ENCODE data around the gene RPLP2. TPM values are rescaled to one million over a fixed set of nuclear protein-coding genes. Genes with fewer than 3 reads are reported as not detected.

The RPLP2 gene
- polyA plus RNA-seq, 1 donor = 855 TPM

DNA sequence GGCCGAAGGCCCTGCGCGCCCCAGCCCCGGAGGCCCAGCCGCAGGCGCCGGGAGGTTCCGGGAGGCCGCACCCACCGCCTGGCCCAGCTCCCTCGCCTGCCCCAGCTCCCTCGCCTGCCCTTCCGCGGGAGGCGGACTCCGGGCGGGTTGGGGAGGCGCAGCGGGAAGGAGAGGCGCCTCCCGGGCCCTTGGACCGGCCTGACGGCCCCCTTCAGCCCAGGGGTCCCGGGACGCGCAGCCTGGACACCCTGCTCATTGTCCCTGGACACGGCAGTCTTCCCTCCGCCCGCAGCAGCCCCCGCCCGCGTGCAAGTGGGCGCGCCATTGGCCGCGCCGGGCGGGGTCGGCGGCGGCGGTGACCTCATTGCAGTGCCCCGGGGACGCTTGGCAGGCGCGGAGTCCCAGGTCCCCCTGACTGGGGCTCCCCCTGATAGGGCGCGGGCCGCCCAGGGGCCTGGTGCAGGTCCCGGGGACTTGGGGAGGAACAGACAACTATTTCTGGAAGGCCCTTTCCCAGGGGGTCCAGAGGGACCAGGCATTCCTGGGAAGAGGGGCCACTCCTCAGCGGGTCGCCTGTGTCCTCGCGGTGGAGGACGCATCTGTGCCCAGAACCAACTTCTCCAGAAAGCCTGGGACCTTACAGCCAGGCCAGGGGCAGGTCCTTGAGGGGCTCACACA lies 23.5 kb downstream of the RPLP2 start:
- DNase-seq = no peak

DNA sequence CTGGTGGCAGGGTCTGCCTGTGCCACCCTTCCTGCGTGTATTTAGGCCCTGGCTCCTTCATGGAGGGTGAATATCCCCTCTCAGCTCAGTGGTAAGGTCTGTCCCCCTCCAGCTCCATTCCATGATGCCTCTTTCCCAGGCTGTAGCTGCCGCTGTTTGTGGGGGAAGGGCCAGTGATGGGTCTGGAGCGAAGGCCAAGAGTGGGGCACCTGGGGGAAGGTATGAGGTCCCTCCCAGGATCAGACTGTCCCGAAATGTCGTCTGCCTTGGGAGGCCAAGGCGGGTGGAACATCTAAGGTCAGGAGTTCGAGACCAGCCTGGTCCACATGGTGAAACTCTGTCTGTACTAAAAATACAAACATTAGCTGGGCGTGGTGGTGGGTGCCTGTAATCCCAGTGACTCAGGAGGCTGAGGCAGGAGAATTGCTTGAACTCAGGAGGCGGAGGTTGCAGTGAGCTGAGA lies 24.1 kb downstream of the RPLP2 start:
- DNase-seq = no peak

DNA sequence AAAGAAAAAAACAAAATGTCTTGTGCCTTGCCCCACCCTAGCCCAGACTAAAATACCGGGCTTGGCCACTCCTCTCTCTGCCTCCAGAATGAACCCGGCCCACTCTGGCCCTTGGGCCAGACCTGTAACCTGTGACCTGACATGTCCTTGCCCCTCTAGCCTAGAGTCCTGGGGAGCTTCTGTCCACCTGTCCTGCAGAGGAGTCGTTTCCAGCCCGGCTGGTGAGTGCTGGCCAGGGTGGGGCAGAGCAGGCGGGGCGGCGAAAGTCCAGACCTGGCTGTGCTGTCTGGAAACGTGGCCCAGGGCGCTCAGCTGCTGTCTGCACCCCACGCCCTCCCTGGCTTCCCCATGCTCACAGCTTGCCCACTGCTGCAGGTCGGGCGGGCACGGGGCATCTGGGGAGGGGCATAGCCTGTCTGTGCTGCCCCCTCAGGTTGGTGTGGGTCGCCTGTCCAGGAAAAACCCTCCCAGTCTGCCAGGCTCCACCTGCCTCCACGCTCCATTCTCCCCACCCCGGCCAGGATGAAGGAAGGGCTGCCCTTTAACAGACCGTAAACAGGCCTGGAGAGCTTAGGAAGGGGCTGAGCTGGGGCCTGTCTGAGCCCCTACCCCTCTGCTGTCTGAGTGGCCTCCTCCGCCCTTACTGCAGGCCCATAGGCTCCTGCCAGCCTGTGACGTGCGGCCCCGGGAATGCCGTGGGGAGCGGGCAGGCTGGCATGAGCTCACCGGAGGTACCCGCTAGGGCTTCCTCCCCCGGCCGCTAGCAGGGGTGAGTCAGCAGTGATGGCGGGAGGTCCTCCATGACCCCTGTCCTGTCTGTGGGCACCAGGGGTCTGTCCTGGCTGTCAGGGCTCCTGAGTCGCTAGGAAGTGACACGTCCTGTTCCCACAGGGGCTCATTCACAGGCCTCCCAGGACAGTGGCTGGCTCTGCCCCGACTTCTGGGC lies 24.9 kb downstream of the RPLP2 start:
- DNase-seq = no peak

DNA sequence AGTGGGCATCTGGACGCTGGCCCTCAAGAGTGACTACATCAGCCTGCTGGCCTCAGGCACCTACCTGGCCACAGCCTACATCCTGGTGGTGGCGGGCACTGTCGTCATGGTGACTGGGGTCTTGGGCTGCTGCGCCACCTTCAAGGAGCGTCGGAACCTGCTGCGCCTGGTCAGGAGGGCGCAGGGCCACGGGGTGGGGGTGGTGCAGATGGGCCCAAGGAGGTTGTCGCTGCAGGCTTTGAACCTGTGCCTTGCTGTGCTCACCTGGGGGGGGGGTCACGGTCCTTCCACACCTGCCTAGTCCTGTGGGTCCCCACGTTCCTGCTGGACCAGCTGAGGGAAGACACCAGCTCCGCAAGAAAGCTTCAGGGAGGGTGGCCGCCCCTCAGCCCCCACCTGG lies 26.5 kb downstream of the RPLP2 start:
- DNase-seq = no peak

DNA sequence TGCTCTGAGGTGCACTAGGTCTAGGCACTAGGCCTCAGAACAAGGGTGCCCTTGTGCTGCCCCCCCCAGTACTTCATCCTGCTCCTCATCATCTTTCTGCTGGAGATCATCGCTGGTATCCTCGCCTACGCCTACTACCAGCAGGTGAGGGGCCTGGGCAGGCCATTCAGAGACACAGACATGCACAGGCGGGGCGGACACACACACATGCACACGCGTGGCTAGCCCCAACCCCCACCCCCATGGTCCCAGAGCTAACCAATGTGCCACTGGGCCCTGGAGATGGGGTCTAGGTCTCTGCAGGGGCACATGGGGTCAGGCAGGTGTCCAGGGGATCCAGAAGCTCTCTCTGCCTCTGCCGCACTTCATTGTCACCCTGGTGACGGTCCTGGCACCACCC lies 26.9 kb downstream of the RPLP2 start:
- DNase-seq = no peak

DNA sequence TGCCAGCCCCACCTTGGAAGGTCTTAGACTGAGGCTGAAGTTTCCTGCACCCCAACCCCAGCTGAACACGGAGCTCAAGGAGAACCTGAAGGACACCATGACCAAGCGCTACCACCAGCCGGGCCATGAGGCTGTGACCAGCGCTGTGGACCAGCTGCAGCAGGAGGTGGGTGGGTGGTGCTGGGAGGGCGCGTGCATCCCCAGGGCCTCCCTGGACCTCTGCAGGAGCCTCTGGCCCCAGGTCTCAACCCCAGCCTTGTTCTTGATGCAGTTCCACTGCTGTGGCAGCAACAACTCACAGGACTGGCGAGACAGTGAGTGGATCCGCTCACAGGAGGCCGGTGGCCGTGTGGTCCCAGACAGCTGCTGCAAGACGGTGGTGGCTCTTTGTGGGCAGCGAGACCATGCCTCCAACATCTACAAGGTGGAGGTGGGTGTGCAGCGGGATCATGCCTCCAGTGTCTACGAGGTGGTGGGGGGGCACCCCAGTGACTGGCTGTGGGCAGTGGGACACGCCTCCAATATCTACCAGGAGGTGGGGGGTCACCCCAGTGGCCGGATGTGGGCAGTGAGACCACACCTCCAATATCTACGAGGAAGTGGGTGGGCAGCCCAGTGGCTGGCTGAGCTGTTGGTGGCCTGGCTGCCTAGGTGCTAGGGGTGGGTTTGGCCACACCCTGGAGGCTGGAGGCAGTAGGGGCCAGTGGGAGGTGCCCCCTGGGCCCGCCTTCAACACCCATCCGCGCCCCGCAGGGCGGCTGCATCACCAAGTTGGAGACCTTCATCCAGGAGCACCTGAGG lies 27.6 kb downstream of the RPLP2 start:
- no peak for DNase-seq

DNA sequence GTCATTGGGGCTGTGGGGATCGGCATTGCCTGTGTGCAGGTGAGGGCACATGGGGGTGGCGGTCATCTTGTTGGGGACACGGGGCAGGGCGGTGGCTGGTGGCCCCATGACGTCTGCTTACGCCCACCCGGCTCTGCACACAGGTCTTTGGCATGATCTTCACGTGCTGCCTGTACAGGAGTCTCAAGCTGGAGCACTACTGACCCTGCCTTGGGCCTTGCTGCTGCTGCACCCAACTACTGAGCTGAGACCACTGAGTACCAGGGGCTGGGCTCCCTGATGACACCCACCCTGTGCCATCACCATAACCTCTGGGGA lies 28.2 kb downstream of the RPLP2 start:
- no peak for DNase-seq

DNA sequence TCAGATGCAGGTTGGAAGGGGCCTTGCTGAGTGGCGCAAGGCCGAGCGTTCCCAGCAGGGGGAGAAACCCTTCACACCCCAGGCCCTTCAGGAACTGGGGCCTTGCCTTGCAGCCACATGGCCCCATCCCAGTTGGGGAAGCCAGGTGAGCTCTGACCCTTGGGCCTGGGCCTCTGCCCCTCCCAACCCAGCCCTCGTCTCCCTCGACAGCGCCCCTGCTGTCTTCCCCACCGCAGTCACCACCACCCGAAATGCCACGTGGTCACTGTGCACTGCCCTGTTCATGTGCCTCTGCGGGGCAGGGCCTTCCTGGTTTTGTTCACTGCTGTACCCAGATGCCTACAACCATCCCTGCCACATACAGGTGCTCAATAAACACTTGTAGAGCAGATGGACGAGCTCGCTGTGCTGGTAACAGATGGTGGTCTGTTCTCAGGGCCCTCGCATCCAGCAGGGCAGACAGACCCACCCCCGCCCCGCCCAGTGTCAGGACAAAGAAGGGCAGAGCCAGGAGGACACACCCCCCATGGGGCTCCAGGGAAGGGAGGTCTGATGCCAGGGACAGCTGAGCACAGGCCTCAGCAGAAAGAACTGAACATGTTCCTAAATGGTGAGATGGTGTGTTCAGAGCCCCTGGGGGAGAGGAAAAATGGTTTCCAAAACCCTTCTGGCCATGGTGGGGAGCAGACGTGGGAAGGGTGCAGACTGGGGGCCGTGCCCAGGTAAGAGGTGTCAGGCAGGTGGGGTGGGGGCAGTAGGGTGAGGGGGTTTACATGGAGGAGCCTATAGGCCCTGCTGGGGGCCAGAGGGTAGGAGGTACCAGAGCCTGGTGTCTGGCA lies 28.9 kb downstream of the RPLP2 start:
- DNase-seq = no peak

DNA sequence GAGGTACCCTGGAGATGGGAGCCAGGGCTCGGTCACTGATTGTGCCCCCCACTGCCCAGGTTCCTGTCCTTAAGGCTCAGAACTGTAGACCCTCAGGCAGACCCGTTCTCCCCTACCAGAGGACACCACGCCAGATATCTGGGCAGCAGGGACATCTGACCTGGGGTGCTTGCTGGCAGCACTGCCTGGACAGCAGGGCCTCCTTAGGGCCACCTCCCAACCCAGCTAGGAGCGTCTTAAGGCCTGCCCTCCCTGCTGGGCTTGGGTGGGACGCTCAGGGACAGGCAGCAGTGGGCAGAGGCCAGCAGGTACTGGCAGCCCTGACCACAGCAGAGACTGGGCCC lies 29.5 kb downstream of the RPLP2 start:
- no peak for DNase-seq

DNA sequence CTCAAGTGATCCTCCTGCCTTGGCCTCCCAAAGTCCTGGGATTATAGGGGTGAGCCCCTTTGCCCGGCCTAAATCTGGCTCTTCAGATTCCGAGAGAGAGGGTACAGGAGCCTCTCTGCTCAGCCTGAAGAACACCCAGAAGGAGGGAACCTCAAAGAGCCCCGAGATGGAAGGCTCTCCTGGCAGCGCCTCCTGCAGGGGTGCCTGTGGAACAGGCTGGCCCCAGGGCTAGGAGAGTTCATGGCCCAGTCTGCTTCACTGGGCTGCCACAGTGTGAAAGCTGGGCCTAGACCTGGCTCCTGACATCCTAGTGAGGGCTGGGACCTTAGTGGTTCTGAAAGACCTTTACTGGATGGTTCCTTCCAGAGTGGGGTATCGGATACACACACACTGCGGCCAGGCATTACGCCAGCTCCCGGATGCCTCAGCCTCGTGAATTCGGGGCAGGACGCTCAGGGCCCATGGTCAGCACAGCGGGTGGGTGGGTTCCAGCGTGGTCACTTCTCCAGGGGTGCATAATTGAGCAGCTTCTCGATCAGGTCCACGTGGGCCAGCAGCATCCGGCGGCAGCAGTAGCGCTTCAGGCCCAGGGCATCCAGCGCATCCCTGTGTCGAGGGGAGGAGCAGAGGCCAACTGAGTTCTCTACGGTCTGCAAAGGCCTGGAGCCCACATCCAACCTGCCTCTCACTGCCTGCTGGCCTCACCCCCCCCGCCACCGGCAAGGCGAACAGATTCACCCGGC lies 30.3 kb downstream of the RPLP2 start:
- DNase-seq = no peak

DNA sequence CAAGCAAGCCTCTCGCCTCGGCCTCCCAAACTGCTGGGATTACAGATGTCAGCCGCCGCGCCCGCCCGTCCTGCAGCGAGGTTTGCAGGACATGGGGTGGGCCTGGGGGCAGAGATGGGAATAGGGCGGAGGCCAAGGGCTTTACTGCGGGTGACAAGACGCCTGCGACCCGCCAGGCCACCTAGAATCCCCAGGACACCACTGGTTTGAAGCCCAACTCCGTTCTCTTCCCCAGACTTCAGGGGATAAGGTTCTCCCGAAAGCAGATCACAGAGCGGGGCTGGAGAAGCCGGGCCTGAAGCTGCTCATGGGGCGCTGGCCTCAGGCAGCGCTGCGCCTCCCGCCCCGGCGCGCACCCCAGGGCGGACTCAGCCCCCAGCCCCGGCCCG lies 32.2 kb downstream of the RPLP2 start:
- no peak for DNase-seq

DNA sequence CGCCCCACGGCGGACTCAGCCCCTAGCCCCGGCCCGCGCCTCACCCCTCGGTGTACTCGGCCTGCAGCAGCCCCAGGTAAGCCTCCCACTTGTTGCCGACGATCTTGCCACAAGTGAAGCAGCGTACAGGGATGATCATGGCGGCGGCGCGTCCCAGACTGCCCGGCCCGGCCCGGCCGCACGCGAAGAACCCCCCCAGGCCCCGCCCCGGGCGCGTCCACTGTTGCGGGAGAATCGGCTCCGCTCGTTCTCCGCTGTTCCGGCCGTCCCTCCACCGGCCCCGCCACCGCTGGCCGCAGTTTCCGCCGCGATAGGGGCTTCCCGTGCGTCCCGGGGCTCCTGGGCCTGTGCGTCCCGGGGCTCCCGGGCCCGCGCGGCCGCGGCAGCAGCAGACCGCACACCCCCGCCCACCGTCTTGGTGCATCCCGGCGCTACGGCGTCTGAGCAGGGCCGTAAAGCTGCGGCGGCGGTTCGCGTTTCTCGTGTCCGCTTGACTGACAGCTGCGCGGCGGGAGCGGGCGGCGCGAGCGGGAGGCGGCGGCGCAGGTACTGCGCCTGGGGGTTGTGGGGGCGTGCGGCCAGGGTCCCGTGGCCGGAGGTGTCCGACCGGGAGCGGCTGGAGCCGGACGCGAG lies 32.7 kb downstream of the RPLP2 start, which contains the start of the genes POLR2L and TSPAN4:
Gene POLR2L (minus strand): TSS at position 160 of the 633 bp plus-strand sequence. CDS start 21 bp downstream, at position 139.
Gene TSPAN4 (plus strand): TSS at position 483 of the 633 bp plus-strand sequence. CDS start 7,453 bp downstream, outside the sequence.
- peak; percentile 87 for DNase-seq

DNA sequence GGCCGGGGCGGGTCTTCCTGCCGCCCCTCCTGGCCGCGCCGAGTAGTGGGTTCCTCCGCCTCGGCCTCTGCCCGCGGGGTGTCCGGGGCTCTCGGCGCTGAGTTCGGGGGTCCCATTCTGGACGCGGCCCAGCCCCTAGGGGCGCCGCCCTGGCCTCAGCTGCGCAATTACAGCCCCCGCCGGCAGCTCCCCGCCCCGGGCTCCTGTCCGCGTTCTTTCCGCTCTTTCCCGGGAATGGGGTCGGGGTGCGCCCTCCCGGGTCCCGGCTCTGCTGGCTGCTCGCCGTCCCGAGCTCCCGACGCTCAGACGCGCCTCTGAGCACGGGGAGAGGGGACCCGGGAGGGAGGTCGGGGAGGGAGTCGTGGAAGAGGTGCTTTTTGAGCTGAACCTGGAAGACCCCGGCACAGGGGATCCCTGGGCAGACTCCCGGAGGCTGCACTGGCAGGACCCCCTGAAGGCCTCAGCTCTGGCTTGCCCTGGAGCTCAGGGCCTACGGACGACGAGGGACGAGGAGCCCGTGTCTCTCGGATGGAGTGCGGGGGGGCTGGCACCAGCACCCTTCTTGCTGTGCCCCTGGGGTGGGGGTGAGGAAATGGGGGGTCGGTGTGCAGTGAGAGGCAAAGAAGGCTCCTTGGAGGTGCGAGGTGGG lies 33.4 kb downstream of the RPLP2 start:
- DNase-seq = no peak

DNA sequence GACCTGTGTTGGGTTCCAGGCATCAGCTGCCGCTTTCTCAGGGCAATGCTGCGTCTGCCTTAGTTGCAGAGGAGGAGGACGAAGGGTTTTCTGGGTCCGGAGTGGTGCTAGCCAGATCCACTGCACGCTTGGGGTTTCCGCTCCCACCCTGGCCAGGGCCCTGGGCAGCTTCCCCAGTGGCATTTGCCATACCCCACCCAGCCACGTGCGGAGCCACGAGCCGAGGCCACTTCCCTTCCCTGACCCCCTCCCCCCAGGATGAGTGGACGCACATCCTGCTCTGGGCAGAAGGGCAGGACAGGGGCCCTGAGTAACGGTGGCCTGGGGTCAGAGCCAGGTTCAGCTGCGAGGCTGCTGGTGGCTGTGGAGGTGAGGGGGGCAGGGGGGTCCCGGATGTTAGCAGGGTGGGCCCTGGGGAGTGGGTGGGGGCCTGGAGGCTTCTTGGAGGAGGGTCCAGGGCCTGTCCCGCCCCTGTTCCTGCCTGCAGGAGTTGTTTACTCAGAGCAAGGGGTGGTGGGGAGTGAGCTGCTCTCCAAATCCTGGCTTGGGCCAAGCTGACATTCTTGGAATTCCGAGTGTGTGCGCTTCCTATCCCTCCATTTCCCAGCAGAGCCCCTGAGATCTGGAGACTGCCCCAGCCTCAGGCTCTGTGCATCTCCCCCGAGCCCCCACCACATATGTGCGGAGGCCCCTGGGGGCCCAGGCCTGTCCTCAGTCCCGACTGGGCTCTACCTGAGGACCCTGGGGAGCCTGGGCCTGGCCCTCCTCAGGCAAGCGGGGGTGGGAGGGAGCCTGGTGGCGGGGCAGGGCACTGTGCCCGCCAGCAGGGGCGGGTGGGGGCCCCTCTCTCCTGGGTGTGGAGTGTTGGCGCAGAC lies 34.3 kb downstream of the RPLP2 start:
- DNase-seq = peak; percentile 70

DNA sequence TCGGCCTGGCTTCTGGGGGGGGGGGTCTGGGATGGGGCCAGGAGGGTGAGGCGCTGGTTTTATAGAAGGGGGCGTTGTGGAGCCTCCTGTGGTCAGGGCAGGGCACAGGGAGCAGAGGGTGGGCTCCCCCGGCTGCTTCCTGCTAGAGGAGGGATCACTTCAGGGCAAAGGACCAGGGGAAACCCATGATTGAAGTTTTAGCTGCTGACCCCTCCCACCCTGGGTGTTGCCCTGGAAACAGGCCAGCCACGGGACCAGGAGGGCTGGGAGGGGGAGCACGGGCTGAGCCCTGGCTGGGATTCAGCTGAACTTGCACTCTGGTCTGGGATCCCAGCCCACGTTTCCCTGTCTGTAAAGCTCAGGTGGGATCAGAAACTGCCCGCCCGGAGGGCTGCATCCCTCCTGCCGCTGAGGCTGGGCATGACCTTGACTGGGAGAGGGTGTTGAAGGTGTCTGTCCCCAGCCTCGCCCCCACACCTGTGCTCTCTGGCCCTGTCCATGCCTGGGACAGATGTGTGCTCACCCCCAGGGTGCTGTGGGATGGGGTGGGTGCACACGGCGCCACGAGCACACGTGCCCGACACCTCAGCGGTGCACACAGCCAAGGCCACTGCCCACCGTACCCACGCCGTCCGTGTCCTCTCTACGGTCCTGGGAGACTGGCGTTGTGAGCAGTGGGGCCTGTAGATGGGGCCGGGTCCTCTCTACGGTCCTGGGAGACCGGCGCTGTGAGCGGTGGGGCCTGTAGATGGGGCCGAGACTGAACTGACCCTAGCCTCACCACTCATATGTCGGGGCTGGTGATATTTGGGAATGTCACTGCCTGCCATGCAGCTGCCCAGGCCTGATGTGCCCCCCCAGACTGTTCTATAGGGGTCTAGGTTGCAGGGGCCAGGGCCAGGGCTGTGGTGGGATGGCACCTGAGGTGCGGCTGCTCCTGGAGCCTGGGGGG lies 35.2 kb downstream of the RPLP2 start:
- DNase-seq = peak; percentile 85

DNA sequence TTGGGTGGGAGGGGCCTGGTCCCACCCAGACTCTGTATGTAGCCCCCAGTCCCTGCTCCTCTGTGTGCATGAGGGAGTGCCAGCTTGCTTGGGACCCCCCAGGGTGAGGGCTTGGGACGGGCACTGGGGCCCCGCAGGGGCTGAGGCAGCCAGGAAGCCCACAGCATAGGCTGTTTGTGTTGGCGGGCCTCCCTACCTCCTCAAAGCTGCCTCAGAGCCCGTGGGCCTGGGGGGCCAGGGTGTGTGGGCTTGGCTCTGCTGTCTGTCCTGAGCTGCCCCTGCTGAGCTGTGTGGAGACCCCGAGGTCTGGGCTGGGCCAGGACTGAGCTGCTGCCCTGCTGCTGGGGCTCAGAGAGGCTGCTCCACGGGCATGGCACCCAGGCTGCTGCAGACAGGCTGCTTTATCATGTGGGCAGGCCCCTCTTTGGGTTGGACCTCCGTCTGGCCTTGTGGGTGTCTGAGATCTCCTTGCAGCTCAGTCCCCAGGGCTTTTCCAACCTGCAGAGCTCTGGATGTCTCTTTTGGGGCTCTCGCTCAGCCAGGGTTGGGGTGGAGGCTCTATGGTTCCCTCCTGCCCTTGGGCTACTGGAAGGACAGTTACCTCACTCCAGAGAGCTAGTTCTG lies 36.2 kb downstream of the RPLP2 start:
- DNase-seq = no peak

DNA sequence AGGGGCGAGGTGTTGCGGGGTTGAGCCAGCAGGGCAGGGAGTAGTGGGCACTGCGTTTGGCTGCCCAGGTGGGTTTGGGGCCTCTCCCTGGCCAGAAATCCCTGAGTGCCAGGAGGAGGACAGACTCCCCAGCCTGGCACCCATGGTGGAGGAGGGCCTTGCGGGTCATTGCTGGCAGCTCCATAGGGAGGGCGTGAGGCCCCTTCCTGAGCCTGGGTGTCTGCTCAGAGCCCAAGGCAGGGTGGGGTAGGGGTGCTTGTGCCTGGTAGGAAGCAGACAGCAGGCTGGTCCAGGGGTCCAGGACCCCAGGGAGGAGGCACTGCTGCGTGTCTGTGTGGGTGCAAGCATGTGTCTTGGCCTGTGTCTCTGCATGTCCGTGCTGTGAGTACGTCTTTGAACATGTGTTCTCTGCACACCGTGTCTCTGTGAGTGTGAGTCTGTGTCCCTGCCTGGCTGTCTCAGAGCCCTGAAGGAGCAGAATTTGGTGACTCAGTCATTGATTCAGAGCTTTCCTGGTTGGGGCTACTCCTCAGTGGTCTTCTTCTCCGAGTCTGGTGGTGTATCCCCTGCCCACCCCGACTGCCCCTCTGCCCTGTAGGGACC lies 36.8 kb downstream of the RPLP2 start:
- no peak for DNase-seq
